Sciatic nerve (tissue), 2 donors: Measurements from ENCODE around the gene FRAT2. TPM values are rescaled to one million over a fixed set of nuclear protein-coding genes. Genes with fewer than 3 reads are reported as not detected.
A peak's percentile ranks its signal among the peaks of the same experiment; 100 is the strongest.
"Not testable (repeated sequence)": the region's sequence is repeated elsewhere in the genome, so short reads cannot be mapped to it uniquely, and the experiment has no call there.

Source experiments
- ATAC-seq: fragments of 200-7000 bp; cut with Tn5 transposase; one replicate; pipeline ENCODE4 v1.9.1; 2020; ENCODE audit warnings: mild to moderate bottlenecking, moderate library complexity
- DNase-seq: peaks from one replicate; pipeline ENCODE4 v3.0.0-alpha.2; 2020; ENCODE audit warnings: low spot score
- intact Hi-C: fragments of 100-400 bp; cut with DNase I; formaldehyde crosslinking; loops from one replicate; pipeline ENCODE4 v1.14.2; 2022
- total RNA-seq: library from RNA; stranded (reverse); fragmentation: NEBNext Ultra II Directional; extraction: Animal tissue kit (Norgen Biotek cat#: 25700); gene quantifications from one replicate; pipeline ENCODE4 v1.2.1, GENCODE V29; 2021
- donor health status: DM: no; HTN: no; CAD: no.
- donor health status: DM: no; HTN: no; CAD: no.

The FRAT2 gene
- total RNA-seq, 1 donor from 2014 or later: 8.0 TPM

DNA sequence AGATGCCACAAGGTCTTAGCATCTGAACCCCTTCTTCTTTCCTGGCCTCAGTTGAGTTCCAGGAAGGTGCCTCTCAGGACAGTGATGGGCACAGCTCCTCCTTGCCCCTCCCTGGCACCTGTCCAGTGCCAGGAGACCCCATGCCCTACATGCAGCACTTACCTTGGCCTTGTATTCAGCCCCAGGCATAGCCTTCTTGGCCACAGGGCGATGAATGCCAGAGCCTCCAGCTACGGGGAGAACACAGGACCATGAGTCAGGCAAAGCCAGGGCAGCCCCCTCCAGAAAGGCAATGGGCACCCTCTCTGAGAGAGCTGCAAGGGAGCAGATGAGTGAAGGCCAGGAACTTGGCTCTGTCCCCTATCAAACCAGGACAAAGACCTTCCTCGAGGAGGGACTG is 24.3 kb upstream of the FRAT2 start:
- DNase-seq: no peak
- intact Hi-C loops: no loop called here
- no peak for ATAC-seq

- intact Hi-C loops: no loop called here
- DNase-seq (no peak), ATAC-seq (no peak)
These were observed 23.8 kb upstream of the FRAT2 start for GRCh38 chr10:97358349-97358748.

DNA sequence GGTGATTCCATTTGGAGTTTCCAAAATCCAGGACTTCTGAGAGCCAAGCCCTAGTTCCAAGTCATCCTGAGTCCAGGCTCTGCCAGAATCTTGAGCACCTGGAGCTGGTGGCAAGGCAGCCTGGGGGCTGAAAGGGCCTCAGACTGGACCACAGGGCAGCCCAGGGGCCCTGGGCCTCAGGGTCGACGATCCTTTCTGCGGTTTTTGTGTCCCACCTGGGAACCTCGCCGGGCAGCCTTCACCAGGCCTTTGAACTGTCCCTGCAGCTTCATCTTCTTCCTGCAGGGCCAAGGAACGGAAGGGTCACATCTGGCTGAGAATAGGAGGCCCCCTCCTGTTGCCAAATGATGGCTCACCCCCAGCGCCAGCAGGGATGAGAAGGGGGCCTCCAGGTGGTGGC is 22.4 kb upstream of the FRAT2 start:
- intact Hi-C loops: no loop called here
- DNase-seq: no peak
- ATAC-seq: no peak

DNA sequence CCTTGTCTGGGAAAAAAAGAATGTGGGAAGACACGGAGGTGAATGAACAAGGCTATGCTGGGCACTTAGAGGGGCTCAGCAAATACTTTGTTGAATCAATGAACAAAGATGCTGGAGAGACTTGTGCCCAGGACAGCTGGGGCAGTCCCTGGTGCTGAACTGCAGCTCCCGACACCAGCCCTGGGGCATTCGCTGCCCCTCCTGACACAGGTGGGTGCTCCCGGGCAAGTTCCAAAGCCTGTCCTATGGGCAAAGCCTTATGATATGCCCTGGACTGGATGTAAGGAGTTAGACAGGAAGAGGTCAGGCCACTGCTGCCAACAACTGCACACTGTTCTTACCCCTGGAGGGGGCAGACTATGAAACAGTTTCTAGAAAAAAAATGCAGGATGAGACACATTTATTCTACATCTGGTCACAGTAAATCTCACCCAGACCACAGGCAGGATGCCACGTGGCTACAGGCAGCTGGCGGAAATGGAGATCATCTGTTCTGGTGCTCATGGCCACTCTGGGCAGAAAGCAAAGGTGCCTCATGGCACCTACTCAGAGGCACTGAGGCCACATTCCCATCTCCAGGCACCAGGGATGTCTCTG is 21.9 kb upstream of the FRAT2 start:
- DNase-seq (no peak), ATAC-seq (peak; percentile 37)

GRCh38 chr10:97355571-97355975 is 21.0 kb upstream of the FRAT2 start:
- DNase-seq: no peak
- intact Hi-C loops: no loop called here
- ATAC-seq: peak; percentile 72

More for the DNA sequence above, 21.9 kb upstream of the FRAT2 start:
- intact Hi-C loops: no loop called here

- ATAC-seq: no peak
These were observed 19.4 kb upstream of the FRAT2 start for GRCh38 chr10:97353945-97354344.

GRCh38 chr10:97349752-97350513 is 15.4 kb upstream of the FRAT2 start:
- intact Hi-C loops: no loop called here
- ATAC-seq: no peak
- DNase-seq: no peak

More at GRCh38 chr10:97353945-97354344, 19.4 kb upstream of the FRAT2 start:
- DNase-seq: no peak
- intact Hi-C loops: no loop called here

DNA sequence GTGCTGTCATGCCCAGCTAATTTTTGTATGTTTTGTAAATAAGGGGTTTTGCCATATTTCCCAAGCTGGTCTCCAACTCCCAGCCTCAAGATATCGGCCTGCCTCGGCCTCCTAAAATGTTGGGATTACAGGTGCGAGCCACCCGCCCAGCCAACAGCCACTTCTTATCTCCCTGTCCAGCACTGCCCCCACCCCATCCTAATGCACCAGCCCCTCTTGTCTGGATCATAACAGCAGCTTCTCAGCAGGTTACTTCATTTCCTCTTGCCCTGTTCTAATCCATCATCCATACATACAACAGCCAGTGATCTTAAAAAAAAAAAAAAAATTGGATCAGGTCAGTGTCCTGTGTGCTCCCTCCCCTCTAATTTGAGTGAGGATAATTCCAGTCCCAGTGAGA is 12.8 kb upstream of the FRAT2 start:
- no peak for DNase-seq
- intact Hi-C loops: no loop called here
- no peak for ATAC-seq

DNA sequence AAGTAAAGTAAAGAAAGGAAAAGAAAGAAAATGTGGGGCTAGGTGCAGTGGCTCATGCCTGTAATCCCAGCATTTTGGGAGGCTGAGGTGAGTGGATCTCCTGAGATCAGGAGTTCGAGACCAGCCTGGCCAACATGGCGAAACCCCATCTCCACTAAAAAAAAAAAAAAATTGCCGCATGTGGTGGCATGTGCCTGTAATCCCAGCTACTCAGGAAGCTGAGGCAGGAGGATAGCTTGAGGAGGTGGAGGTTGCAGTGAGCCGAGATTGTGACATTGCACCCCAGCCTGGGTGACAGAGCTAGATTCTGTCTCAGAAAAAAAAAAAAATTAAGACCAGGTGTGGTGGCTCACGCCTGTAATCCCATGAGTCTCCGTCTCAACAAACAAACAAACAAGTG is 9.1 kb upstream of the FRAT2 start:
- DNase-seq, intact Hi-C loops, ATAC-seq: not testable (repeated sequence)

GRCh38 chr10:97341416-97341815 is 6.9 kb upstream of the FRAT2 start:
- ATAC-seq (no peak), DNase-seq (no peak)
- intact Hi-C loops: no loop called here

DNA sequence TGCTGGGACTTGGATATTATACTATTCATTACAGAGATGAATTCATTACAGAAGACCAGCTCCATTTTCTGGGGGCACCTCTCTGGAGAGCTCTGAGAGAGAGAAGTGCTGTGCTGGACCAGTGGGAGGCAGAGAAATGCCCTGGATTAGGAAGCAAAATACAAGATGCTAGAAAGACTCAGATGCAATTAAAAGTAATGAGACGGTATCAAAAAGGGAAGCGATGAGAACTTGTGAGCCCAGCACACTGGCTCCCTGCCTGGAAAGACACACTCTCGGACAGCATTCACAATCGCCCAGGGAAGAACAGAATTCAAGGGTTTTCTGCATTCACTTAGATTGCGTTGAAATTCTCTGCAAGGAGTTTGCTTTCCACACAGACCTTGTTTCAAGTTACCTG is 3.5 kb upstream of the FRAT2 start:
- no peak for ATAC-seq
- intact Hi-C loops: loop anchor here (10.0 kb wide), 1 partner anchor 53 kb away; no protein-coding TSS in a partner anchor

GRCh38 chr10:97336942-97337831 is 2.7 kb upstream of the FRAT2 start:
- DNase-seq (no peak), ATAC-seq (peak; percentile 53)
- intact Hi-C loops: loop anchor here (10.0 kb wide), 1 partner anchor 52 kb away; no protein-coding TSS in a partner anchor

More for the DNA sequence above, 3.5 kb upstream of the FRAT2 start:
- DNase-seq: no peak

DNA sequence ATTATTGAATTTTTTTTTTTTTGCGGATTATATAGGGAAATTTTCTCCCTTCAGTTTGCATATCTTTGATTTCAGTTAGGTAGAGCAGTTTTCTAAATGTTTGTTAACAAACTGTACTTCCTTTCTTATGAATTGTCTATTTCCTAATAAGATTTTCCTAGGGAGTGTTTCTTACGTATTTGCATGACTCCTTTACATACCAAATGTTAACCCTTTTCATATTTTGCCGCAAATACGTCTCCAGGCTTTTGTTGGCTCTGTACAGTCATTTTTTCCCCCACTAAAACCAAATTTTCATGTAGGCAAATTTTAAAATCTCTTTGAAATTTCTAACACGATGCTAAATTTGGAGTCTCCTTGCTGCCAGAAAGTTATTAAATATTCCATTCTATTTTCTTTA is 1.9 kb upstream of the FRAT2 start:
- ATAC-seq: no peak
- intact Hi-C loops: loop anchor here (10.0 kb wide), 1 partner anchor 52 kb away; no protein-coding TSS in a partner anchor
- DNase-seq: no peak

DNA sequence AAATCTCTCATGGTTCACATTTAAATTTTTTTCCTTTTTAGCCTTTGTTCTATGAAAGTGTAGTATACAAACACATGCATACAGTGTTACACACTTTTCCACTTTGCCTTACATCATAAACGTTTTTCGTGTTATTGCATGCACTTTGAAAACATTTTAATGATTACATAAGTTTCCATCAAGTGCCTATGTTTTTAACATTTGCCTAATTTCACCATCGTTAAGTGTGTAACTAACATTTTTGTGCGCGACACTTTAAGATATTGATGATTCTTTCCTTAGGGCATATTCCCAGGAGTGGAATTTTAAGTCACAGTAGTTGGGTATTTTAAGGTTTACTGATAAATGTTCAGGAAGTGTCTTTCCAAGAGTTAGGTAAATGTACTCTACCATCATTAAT is 1.5 kb upstream of the FRAT2 start:
- DNase-seq: no peak
- ATAC-seq: no peak
- intact Hi-C loops: loop anchor here (10.0 kb wide), 1 partner anchor 51 kb away; no protein-coding TSS in a partner anchor

DNA sequence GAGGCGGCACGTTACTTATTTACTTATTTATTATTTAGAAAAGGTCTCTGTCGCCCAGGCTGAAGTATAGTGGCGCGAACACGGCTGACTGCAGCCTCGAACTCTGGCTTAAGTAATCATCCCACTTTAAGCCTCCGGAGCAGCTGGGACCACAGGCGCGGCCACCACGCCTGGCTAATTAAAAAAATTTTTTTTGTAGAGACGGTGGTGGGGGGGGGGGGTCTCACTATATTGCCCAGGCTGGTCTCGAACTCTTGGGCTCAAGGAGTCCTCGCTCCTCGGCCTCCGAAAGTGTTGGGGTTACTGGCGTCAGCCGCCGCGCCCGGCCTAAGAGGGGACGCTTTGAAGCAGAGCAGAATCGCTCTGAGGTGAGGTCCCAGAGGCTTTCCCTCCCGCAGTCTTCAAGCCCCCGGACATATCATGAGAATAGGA is 675 bp upstream of the FRAT2 start:
- DNase-seq (peak; percentile 68), ATAC-seq (no peak)
- intact Hi-C loops: loop anchor here (10.0 kb wide), 1 partner anchor 50 kb away; no protein-coding TSS in a partner anchor

GRCh38 chr10:97333601-97334369 is 744 bp downstream of the FRAT2 start:
- intact Hi-C loops: loop anchor here (10.0 kb wide), 1 partner anchor 49 kb away; no protein-coding TSS in a partner anchor
- ATAC-seq (no peak), DNase-seq (peak; percentile 64)

- no peak for ATAC-seq
- DNase-seq: no peak
- intact Hi-C loops: loop anchor here (10.0 kb wide), 1 partner anchor 48 kb away; no protein-coding TSS in a partner anchor
These were observed 1.3 kb downstream of the FRAT2 start for GRCh38 chr10:97333351-97333600.

DNA sequence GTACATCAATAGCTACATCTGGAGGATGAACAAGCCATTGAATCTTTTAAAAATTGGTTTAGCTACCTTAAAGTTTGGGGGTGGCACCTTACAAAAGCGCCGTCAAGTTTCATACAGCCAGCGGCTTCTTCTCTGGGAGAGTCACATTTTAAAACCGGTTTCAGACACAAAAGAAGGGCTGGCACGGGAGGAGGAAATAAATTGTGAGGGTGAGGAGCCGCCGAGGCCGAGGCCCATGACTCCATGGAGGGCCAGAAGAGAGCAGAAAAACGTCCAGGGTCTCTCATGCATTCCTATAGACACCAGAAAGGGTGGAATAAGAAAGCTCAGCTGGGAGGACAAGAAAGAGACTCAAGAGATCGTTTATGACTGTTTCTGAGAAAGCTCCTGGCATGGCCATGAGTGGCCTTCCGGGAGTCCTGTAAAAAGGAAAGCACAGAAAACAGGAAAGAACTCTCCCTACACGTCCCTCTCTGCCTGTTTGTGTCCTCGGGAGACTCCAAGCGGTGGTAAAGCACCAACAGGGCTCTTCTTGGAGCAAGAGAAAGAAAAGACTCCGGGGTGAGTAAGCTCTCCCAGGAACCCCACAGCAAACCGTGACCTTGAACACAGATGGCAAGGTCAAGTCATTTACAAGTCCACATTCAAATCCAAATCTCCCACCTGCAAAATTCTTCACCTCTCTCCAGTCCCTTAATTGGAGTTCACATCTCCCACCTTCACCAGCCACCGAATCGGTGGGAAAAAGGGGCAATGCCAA is 1.8 kb downstream of the FRAT2 start:
- no peak for ATAC-seq
- intact Hi-C loops: loop anchor here (10.0 kb wide), 1 partner anchor 48 kb away; no protein-coding TSS in a partner anchor
- DNase-seq: no peak
